C1 segment of cervical spinal cord (tissue), 14 donors: Measurements from ENCODE around the gene REEP1.
"Not testable (repeated sequence)": the region's sequence is repeated elsewhere in the genome, so short reads cannot be mapped to it uniquely, and the experiment has no call there.

Source experiments
- DNase-seq, 14 donors: peaks; one replicate each; lab custom pipeline; 2025; lab: John Stamatoyannopoulos, UW

Gene REEP1

GRCh38 chr2:86224645-86225355, 112.6 kb downstream of the REEP1 start:
- no peak for DNase-seq

- DNase-seq: no peak
Observed at GRCh38 chr2:86223927-86224560, 113.4 kb downstream of the REEP1 start.

- DNase-seq: peak in 7 of 14 donors; percentile 19 to 46 (median 40)
Observed at GRCh38 chr2:86223140-86223926, 114.1 kb downstream of the REEP1 start.

GRCh38 chr2:86221066-86221684, 116.3 kb downstream of the REEP1 start:
- peak in 8 of 14 donors; percentile 8 to 48 (median 18) for DNase-seq

GRCh38 chr2:86219896-86220295, 117.5 kb downstream of the REEP1 start:
- DNase-seq: no peak

GRCh38 chr2:86218124-86218523, 119.3 kb downstream of the REEP1 start:
- no peak for DNase-seq

GRCh38 chr2:86216575-86217555, 120.6 kb downstream of the REEP1 start:
- DNase-seq: no peak

GRCh38 chr2:86214503-86214832, 123.0 kb downstream of the REEP1 start:
- DNase-seq: no peak

- no peak for DNase-seq
Observed at GRCh38 chr2:86213699-86214502, 123.5 kb downstream of the REEP1 start.

GRCh38 chr2:86213056-86213455, 124.4 kb downstream of the REEP1 start:
- no peak for DNase-seq

- no peak for DNase-seq
Observed at GRCh38 chr2:86211796-86212188, 125.6 kb downstream of the REEP1 start.

GRCh38 chr2:86211033-86211795, 126.2 kb downstream of the REEP1 start:
- DNase-seq: no peak

- no peak for DNase-seq
Observed at GRCh38 chr2:86204458-86204857, 133.0 kb downstream of the REEP1 start.

GRCh38 chr2:86203614-86204013, 133.8 kb downstream of the REEP1 start:
- DNase-seq: no peak

GRCh38 chr2:86202702-86203101, 134.7 kb downstream of the REEP1 start:
- no peak for DNase-seq

GRCh38 chr2:86202336-86202692, 135.1 kb downstream of the REEP1 start:
- DNase-seq: no peak

GRCh38 chr2:86201671-86202335, 135.6 kb downstream of the REEP1 start:
- DNase-seq: peak in 1 of 14 donors; percentile 64

GRCh38 chr2:86200564-86200963, 136.9 kb downstream of the REEP1 start:
- DNase-seq: not testable (repeated sequence)

GRCh38 chr2:86199834-86200177, 137.6 kb downstream of the REEP1 start:
- no peak for DNase-seq
